Tongue (tissue), 2 donors: ENCODE data around the gene PEMT. TPM values are rescaled to one million over a fixed set of nuclear protein-coding genes. Genes with fewer than 3 reads are reported as not detected.

Source experiments
- small RNA-seq: library from RNA; depleted of rRNA; stranded (forward); fragments of <200 nt; gene quantifications from one replicate; pipeline ENCODE3, GENCODE V24; 2014; ENCODE audit warnings: low replicate concordance
- total RNA-seq: library from RNA; depleted of rRNA; stranded (reverse); fragments of >200 nt; gene quantifications from one replicate; pipeline ENCODE4 v1.2.3, GENCODE V29; 2014

Gene PEMT
- total RNA-seq, 1 donor from 2014 or later: 31.4 TPM

Small RNA genes lying within 50 kb of the gene (small RNA-seq; reads per million reads assigned to genes)
- not detected for gene RF00019
- gene RNU6-468P: not detected

Other genes with a start within 250 kb of the PEMT start
- gene MED9, start 114.7 kb downstream of the PEMT start, total RNA-seq: 23.0 TPM
- gene RASD1, start 95.3 kb downstream of the PEMT start, total RNA-seq: 14.5 TPM
- gene RAI1, start 89.8 kb upstream of the PEMT start, total RNA-seq: 14.9 TPM
- gene SREBF1, start 245.3 kb upstream of the PEMT start, total RNA-seq: 52.7 TPM